A375 (cell line): ENCODE measurements around the gene ZNF3. TPM values are rescaled to one million over a fixed set of nuclear protein-coding genes. Genes with fewer than 3 reads are reported as not detected.

Source experiments
- small RNA-seq: library from RNA; depleted of rRNA; stranded (forward); fragments of <200 nt; gene quantifications from one replicate; pipeline ENCODE3, GENCODE V24; 2014
- total RNA-seq: library from RNA; depleted of rRNA; stranded (reverse); fragments of >200 nt; shearing (Covaris generic); gene quantifications from 2 replicates; pipeline ENCODE4 v1.2.3, GENCODE V29; 2014; rRNA removed

ZNF3 gene
- total RNA-seq: 28.2 and 28.8 TPM in 2 replicates

GRCh38 chr7:100081535-100082102, at the start of gene ZNF3:
ZNF3 (minus strand) TSS chr7:100081723; CDS start chr7:100077357, 4,366 bp downstream.

DNA sequence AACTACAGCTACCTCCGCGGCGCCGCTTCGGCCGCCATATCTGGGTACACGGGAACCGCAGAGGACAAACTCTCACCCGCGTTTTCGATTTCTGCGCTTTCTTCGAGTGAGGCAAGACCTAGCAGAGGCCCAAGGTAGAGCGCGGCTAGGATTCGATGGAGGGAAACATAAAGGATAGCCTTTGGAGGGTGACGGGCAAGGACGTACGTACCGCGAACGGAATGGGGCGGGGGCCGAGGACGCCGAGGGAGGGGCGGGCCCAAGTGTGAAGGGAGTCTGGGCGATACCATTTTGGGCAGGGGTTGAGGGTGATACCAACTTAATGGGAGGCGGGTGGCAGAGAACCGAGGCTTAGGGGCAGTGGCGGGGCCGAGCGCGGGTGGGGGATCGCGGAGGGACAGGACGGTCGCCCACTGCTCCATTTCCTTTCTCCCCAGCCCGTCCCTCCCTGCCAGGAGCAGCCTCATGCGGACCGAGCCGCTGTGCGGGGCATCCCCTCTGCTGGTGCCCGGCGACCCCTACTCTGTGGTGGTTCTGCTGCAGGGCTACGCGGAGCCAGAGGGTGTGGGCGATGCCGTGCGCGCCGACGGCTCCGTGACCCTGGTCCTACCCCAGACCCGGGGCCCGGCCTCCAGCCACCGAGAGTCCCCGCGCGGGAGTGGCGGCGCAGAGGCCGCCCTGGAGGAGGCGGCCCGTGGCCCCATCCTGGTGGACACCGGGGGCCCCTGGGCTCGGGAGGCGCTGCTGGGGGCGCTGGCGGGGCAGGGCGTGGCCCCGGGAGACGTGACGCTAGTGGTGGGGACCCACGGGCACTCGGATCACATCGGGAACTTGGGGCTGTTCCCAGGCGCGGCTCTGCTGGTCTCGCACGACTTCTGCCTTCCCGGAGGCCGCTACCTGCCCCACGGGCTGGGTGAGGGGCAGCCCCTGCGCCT, 45.7 kb upstream of the ZNF3 start, which contains the start of gene MBLAC1:
TSS of gene MBLAC1 (plus strand) at position 37 of the 935 bp plus-strand sequence. CDS start at position 466, 429 bp downstream.

DNA sequence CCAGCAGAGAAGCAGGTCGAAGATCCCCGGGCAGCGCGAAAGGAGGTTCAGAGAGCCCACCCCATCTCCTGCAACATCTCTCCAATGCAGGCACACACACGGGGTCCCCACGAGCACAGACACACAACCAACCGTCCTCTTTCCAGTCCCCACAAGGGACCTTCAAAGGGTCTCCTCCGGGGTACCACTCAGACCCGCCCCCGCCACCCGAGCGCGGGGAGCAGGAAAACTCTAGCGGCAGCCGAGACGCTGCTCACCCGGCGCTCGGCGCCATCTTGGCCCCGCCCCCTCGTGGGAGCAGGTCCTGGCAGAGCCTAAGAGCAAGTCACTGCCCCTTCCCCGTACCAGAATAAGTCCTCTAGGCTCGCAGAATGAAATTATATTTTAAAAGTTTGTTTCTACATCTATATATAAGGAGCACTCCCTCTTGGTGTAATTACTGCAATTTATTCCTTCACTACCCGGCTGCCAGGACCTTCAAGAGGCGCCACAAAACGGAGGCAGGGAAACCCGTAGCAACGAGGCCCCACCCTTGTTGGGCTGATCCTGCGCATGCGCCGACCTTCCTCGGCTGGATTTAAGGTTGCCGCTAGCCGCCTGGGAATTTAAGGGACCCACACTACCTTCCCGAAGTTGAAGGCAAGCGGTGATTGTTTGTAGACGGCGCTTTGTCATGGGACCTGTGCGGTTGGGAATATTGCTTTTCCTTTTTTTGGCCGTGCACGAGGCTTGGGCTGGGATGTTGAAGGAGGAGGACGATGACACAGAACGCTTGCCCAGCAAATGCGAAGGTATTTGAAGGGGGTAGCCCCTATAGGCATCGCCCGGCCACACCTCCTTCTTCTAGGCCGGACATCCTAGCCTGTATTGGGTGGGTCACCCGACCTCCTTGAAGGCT, 37.8 kb upstream of the ZNF3 start, which contains the start of the genes CNPY4 and TAF6:
TSS of gene CNPY4 (plus strand) at position 563 of the 898 bp plus-strand sequence. CDS start at position 674, 111 bp downstream.
TSS of gene TAF6 (minus strand) at position 287 of the 898 bp plus-strand sequence. CDS start 5,149 bp downstream, outside the sequence.

GRCh38 chr7:100101016-100101862, 19.7 kb upstream of the ZNF3 start, which contains the start of the genes AP4M1 and MCM7:
AP4M1 (plus strand) TSS chr7:100101643; CDS start chr7:100101715, 72 bp downstream.
MCM7 (minus strand) TSS chr7:100101397; CDS start chr7:100101294, 103 bp downstream.

GRCh38 chr7:100088621-100089457, 7.3 kb upstream of the ZNF3 start, which contains the start of gene COPS6:
COPS6 (plus strand) TSS chr7:100088969; CDS start chr7:100088991, 22 bp downstream.

DNA sequence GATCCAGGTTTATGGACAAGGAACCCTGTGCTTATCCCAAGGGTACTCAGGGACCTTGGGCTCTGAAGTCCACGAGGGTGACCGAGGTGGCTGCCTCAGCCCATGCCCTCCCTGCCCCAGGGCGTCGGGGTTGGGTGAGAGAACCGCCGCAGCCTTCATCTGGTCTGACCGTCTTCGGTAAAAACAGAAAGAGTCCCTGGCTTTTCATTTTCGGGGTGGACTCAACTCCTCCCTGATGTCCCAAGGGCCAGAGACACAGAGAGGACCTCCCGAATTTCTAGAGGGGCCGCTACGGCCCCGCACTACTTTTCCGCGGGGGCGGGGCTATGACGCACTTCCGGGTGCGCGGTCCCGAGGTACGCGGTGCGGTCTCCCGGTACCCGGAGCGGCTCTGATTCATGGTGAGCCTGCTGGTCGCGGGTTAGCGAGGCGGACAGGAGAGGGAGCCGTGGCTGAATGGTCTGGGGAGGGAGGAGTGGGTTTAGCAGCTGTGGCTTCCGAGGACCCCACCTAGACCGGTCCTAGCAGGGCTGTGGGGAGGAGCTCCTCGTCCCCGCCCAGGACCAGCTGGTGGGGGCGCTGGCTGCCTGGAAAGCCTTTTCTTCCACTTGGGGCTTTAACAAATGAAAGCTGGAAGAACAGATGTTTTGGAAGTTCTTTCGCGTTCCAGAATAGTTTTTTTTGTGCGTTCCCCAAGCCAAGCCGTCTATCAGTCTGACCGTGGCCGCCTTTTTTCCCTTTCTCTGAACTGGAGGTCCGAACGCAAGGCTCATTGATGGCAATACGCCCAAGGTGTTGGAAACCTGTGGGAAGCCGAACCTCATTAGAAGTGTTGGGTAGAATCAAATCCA, 31.9 kb downstream of the ZNF3 start, which contains the start of gene ZSCAN21:
TSS of gene ZSCAN21 (plus strand) at position 334 of the 851 bp plus-strand sequence. CDS start 7,233 bp downstream, outside the sequence.

Small RNAs within 50 kb of the gene (small RNA-seq; reads per million reads assigned to genes)
- gene MIR106B (14.2 reads per million, percentile 91 among the genes with 10 or more reads in this experiment), gene MIR25 (163 reads per million, percentile 97 among the genes with 10 or more reads in this experiment), gene MIR93 (32.4 reads per million, percentile 94 among the genes with 10 or more reads in this experiment)

Other genes starting within 250 kb of the ZNF3 start
- not detected in 2 replicates for gene OR2AE1, start 204.7 kb downstream of the ZNF3 start, total RNA-seq
- gene TRIM4, start 162.2 kb downstream of the ZNF3 start, total RNA-seq: 23.1 and 23.5 TPM in 2 replicates
- gene GJC3, start 152.1 kb downstream of the ZNF3 start, total RNA-seq: 0.32 TPM in 1 of 2 replicates, not detected in the other
- gene AZGP1, start 105.7 kb downstream of the ZNF3 start, total RNA-seq: 24.6 and 29.4 TPM in 2 replicates
- gene ZKSCAN1, start 66.1 kb downstream of the ZNF3 start, total RNA-seq: 23.1 and 27.5 TPM in 2 replicates
- gene ZSCAN21, start 31.9 kb downstream of the ZNF3 start, total RNA-seq: 11.2 and 14.6 TPM in 2 replicates
- gene COPS6, start 7.2 kb upstream of the ZNF3 start, total RNA-seq: 98.4 and 100 TPM in 2 replicates
- 387 and 408 TPM in 2 replicates for gene MCM7, start 19.7 kb upstream of the ZNF3 start, total RNA-seq
- gene AP4M1, start 19.9 kb upstream of the ZNF3 start, total RNA-seq: 22.2 and 36.8 TPM in 2 replicates
- 37.5 and 39.6 TPM in 2 replicates for gene TAF6, start 37.6 kb upstream of the ZNF3 start, total RNA-seq
- gene CNPY4, start 37.9 kb upstream of the ZNF3 start, total RNA-seq: 17.3 and 20.6 TPM in 2 replicates
- gene MBLAC1, start 45.2 kb upstream of the ZNF3 start, total RNA-seq: 4.8 and 6.3 TPM in 2 replicates
- gene LAMTOR4, start 67.2 kb upstream of the ZNF3 start, total RNA-seq: 172 and 196 TPM in 2 replicates
- 17.1 and 26.5 TPM in 2 replicates for gene TRAPPC14, start 77.0 kb upstream of the ZNF3 start, total RNA-seq
- gene GAL3ST4, start 86.9 kb upstream of the ZNF3 start, total RNA-seq: 1.6 and 2.2 TPM in 2 replicates
- gene GPC2, start 95.7 kb upstream of the ZNF3 start, total RNA-seq: 0.72 and 1.2 TPM in 2 replicates
- 0.45 and 1.2 TPM in 2 replicates for gene STAG3, start 96.2 kb upstream of the ZNF3 start, total RNA-seq
- not detected in 2 replicates for gene PVRIG, start 138.2 kb upstream of the ZNF3 start, total RNA-seq
- gene SPDYE3, start 226.0 kb upstream of the ZNF3 start, total RNA-seq: not detected in 2 replicates